ENCODE data around the gene PLP2.
A peak's percentile ranks its signal among the peaks of the same experiment; 100 is the strongest.

- TF ChIP-seq NFE2L2 (IDR thresholded peaks at IDR 0.05; ENCODE audit: low read depth, low read length) (no peak), CTCF (conservative IDR thresholded peaks at IDR 0.05; ENCODE audit: low read depth, low read length) (no peak), RCOR1 (IDR thresholded peaks at IDR 0.05; ENCODE audit: insufficient replicate concordance, low read length) (no peak), SMC3 (IDR thresholded peaks at IDR 0.05; ENCODE audit: low read depth, low read length) (no peak), MAFK (IDR thresholded peaks at IDR 0.05; ENCODE audit: low read depth, low read length) (no peak), USF2 (IDR thresholded peaks at IDR 0.05; ENCODE audit: low read depth, low read length) (no peak), POLR2A (IDR thresholded peaks at IDR 0.05; ENCODE audit: low read depth, low read length) (no peak), FOS (IDR thresholded peaks at IDR 0.05; ENCODE audit: low read depth, low read length) (no peak), ELK1 (IDR thresholded peaks at IDR 0.05; ENCODE audit: borderline replicate concordance, low read depth, low read length) (no peak), MXI1 (IDR thresholded peaks at IDR 0.05; ENCODE audit: borderline replicate concordance, low read depth, low read length) (peak; percentile 80), RFX5 (IDR thresholded peaks at IDR 0.05; ENCODE audit: low read depth, low read length) (no peak), RAD21 (IDR thresholded peaks at IDR 0.05; ENCODE audit: low read length) (no peak), CEBPB (IDR thresholded peaks at IDR 0.05; ENCODE audit: low read depth, low read length) (no peak)
Observed at GRCh38 chrX:49199906-49200771, 28.4 kb downstream of the PLP2 start, which contains the start of gene SYP.

Measured in IMR-90 (cell line).